CD4-positive, alpha-beta T cell (primary cell): Measurements from ENCODE around the gene ARHGEF3. TPM values are rescaled to one million over a fixed set of nuclear protein-coding genes. Genes with fewer than 3 reads are reported as not detected.

Source experiments
- ATAC-seq: fragments of 200-7000 bp; cut with Tn5 transposase; one replicate; pipeline ENCODE4 v1.10.0; 2022; ENCODE audit warnings: mild to moderate bottlenecking; ENCODE audit not compliant: poor library complexity
- CTCF ChIA-PET: fragments of 350-600 bp; sonication (Branson Sonifier 250); formaldehyde crosslinking; loops from one replicate; lab custom pipeline; 2021; ENCODE audit warnings: antibody characterized with exemption, inconsistent platforms; lab: Charles Lee
- POLR2A ChIA-PET: fragments of 350-600 bp; sonication (Branson Sonifier 250); formaldehyde crosslinking; loops from one replicate; lab custom pipeline; 2021; ENCODE audit warnings: antibody characterized with exemption, inconsistent platforms; lab: Charles Lee
- DNase-seq, 14 experiments: peaks; one replicate each; pipeline ENCODE4 v3.0.0-alpha.2; 2013 to 2020; ENCODE audit warnings: mixed read lengths in 2 of 14
- H3K27ac ChIP-seq, 2 donors: one replicate each; pipeline versions ENCODE4 v1.5.1 to v1.7.0; 2013; ENCODE audit warnings: low read length in 2 of 2, low read depth in 1 of 2, mild to moderate bottlenecking in 1 of 2
- H3K27me3 ChIP-seq, 2 experiments: 1 replicate in 1 of 2; 2 replicates in 1 of 2; pipeline versions ENCODE4 v1.6.1 to v1.7.0; 2013; ENCODE audit warnings: low read length in 2 of 2, control low read depth in 1 of 2, mild to moderate bottlenecking in 1 of 2, moderate library complexity in 1 of 2; ENCODE audit not compliant: insufficient read depth in 2 of 2, control insufficient read depth in 1 of 2
- H3K36me3 ChIP-seq: one replicate; pipeline ENCODE4 v1.6.1; 2013; ENCODE audit warnings: low read length, control low read depth; ENCODE audit not compliant: insufficient read depth
- H3K4me1 ChIP-seq: one replicate; pipeline ENCODE4 v1.6.1; 2013; ENCODE audit warnings: low read length, control low read depth; ENCODE audit not compliant: insufficient read depth
- H3K4me3 ChIP-seq: one replicate; pipeline ENCODE4 v1.5.1; 2013; ENCODE audit warnings: mild to moderate bottlenecking, low read length, moderate library complexity
- H3K9me3 ChIP-seq, 2 experiments: 1 replicate in 1 of 2; 2 replicates in 1 of 2; pipeline versions ENCODE4 v1.6.1 to v1.7.0; 2013; ENCODE audit warnings: low read length in 2 of 2, mild to moderate bottlenecking in 2 of 2, control low read depth in 1 of 2, moderate library complexity in 1 of 2; ENCODE audit not compliant: control insufficient read depth in 1 of 2, insufficient read depth in 1 of 2
- H3K27ac Mint-ChIP-seq: one replicate; pipeline ENCODE4 v1.8.0; 2020; ENCODE audit warnings: mixed read lengths
- H3K27me3 Mint-ChIP-seq: one replicate; pipeline ENCODE4 v1.8.0; 2021; ENCODE audit warnings: mixed read lengths
- H3K36me3 Mint-ChIP-seq: one replicate; pipeline ENCODE4 v1.8.0; 2021; ENCODE audit warnings: low read depth, mixed read lengths
- H3K4me1 Mint-ChIP-seq: one replicate; pipeline ENCODE4 v1.8.0; 2021; ENCODE audit warnings: low read depth, mixed read lengths
- H3K4me3 Mint-ChIP-seq: one replicate; pipeline ENCODE4 v1.8.0; 2020; ENCODE audit warnings: mild to moderate bottlenecking, mixed read lengths
- H3K9me3 Mint-ChIP-seq: one replicate; pipeline ENCODE4 v1.8.0; 2020; ENCODE audit warnings: mixed read lengths
- intact Hi-C, 2 experiments: fragments of 100-400 bp; cut with DNase I in 1 of 2; cut with micrococcal nuclease in 1 of 2; formaldehyde crosslinking; loops; one replicate each; pipeline versions ENCODE4 v1.15.1 to v1.9.0; 2023 to 2025; cut with DNase I, micrococcal nuclease
- total RNA-seq, 174 experiments: library from RNA in 2 of 174; stranded (reverse) in 2 of 174; gene quantifications; one replicate each; pipeline ENCODE4 v1.2.3 and lab custom pipeline; 2021 to 2026
- TF ChIP-seq, protein P1 (sequence below): fragments of 200-600 bp; IDR thresholded peaks from one replicate; pipeline ENCODE4 v1.8.0; 2022; ENCODE audit warnings: antibody characterized with exemption, mild to moderate bottlenecking

ARHGEF3 gene
- total RNA-seq, 2 experiments from 2014 or later, result 46.4 to 46.6 TPM

DNA sequence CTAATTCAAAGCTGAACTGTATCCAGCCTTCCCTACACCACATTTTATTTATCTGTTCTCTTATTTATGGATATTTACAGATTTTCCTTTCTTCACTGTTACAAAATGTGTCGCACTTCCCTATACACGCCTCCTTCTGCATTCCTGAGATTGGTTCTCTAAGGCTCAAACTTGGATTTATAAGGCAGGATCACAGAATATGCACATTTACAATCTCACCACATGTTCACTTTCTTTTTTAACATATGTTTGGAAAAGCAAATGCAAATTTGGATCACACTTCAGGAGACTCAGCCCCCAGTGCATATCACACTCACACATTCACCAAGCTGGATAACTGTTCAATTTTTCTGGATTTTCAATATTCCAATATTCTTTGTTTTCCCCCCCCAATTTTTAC lies 31.8 kb upstream of the ARHGEF3 start:
- ATAC-seq (no peak), DNase-seq (no peak)
- ChIA-PET POLR2A (interaction anchor here (1.0 kb wide), 1 partner anchor 45 kb away, joined by 3 read pairs; no protein-coding TSS in a partner anchor), CTCF (interaction anchor here (0.8 kb wide), 1 partner anchor 162 kb away, joined by 3 read pairs; no protein-coding TSS in a partner anchor)
- H3K4me3 Mint-ChIP-seq, result no peak overlapping the region
- Histone ChIP-seq H3K36me3 (peaks cover 3% of the 10 kb centered on the region), H3K27me3 (no peaks in the 10 kb centered on the region), H3K9me3 (no peaks in the 10 kb centered on the region), H3K4me1 (peaks cover 4% of the 10 kb centered on the region), H3K27ac (no peak overlapping the region), H3K4me3 (no peak overlapping the region)
- TF ChIP-seq, protein P1, sequence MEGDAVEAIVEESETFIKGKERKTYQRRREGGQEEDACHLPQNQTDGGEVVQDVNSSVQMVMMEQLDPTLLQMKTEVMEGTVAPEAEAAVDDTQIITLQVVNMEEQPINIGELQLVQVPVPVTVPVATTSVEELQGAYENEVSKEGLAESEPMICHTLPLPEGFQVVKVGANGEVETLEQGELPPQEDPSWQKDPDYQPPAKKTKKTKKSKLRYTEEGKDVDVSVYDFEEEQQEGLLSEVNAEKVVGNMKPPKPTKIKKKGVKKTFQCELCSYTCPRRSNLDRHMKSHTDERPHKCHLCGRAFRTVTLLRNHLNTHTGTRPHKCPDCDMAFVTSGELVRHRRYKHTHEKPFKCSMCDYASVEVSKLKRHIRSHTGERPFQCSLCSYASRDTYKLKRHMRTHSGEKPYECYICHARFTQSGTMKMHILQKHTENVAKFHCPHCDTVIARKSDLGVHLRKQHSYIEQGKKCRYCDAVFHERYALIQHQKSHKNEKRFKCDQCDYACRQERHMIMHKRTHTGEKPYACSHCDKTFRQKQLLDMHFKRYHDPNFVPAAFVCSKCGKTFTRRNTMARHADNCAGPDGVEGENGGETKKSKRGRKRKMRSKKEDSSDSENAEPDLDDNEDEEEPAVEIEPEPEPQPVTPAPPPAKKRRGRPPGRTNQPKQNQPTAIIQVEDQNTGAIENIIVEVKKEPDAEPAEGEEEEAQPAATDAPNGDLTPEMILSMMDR, result no peak
- no peaks in the 10 kb centered on the region for H3K27me3 Mint-ChIP-seq
- H3K9me3 Mint-ChIP-seq, result no peaks in the 10 kb centered on the region
- intact Hi-C loops, result no loop called here
- peaks cover 41% of the 10 kb centered on the region for H3K4me1 Mint-ChIP-seq
- no peak overlapping the region for H3K27ac Mint-ChIP-seq
- H3K36me3 Mint-ChIP-seq, result peaks cover 25% of the 10 kb centered on the region

GRCh38 chr3:56833022-56833421 lies 31.3 kb upstream of the ARHGEF3 start:
- no peaks in the 10 kb centered on the region for H3K27me3 Mint-ChIP-seq
- Histone ChIP-seq H3K4me3 (no peak overlapping the region), H3K4me1 (peaks cover 4% of the 10 kb centered on the region), H3K27ac (no peak overlapping the region), H3K36me3 (peaks cover 3% of the 10 kb centered on the region), H3K9me3 (no peaks in the 10 kb centered on the region), H3K27me3 (no peaks in the 10 kb centered on the region)
- ChIA-PET CTCF (interaction anchor here (0.8 kb wide), 1 partner anchor 162 kb away, joined by 3 read pairs; no protein-coding TSS in a partner anchor), POLR2A (interaction anchor here (1.0 kb wide), 1 partner anchor 44 kb away, joined by 3 read pairs; no protein-coding TSS in a partner anchor)
- H3K27ac Mint-ChIP-seq, result no peak overlapping the region
- no peak overlapping the region for H3K4me3 Mint-ChIP-seq
- ATAC-seq (no peak), DNase-seq (no peak)
- peaks cover 37% of the 10 kb centered on the region for H3K4me1 Mint-ChIP-seq
- H3K36me3 Mint-ChIP-seq, result peaks cover 25% of the 10 kb centered on the region
- TF ChIP-seq, protein P1, result no peak
- intact Hi-C loops, result no loop called here
- H3K9me3 Mint-ChIP-seq, result no peaks in the 10 kb centered on the region

DNA sequence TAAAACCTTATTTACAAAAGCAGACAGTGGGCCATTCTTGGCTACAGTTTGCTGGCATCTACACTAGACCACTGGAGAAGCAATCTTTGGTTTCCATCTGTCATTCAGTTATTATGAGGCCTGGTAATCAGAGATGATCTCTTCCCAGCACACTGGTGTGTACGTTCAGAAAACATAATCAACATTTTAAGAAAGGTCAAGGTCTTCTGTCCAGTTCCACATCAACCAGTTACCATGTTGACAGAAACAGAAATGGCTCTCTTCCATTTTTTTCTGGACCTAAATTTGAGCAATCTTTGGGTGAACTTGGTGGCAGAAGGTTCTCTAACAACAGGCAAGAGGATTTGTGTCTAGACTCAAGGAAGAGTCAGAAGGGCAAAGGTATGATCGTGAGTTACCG lies 29.8 kb upstream of the ARHGEF3 start:
- no peak overlapping the region for H3K4me3 Mint-ChIP-seq
- H3K4me1 Mint-ChIP-seq, result peaks cover 38% of the 10 kb centered on the region
- H3K27ac Mint-ChIP-seq, result no peak overlapping the region

More for the DNA sequence above, 29.8 kb upstream of the ARHGEF3 start:
- CTCF ChIA-PET, result no interaction called here
- H3K36me3 ChIP-seq, result peaks cover 3% of the 10 kb centered on the region
- no peaks in the 10 kb centered on the region for H3K27me3 ChIP-seq
- H3K27me3 Mint-ChIP-seq, result no peaks in the 10 kb centered on the region
- intact Hi-C loops, result no loop called here
- ATAC-seq (no peak), DNase-seq (no peak)
- H3K27ac ChIP-seq, result no peak overlapping the region
- POLR2A ChIA-PET, result no interaction called here
- H3K9me3 ChIP-seq, result no peaks in the 10 kb centered on the region
- no peaks in the 10 kb centered on the region for H3K9me3 Mint-ChIP-seq
- no peak overlapping the region for H3K4me3 ChIP-seq
- peaks cover 4% of the 10 kb centered on the region for H3K4me1 ChIP-seq
- H3K36me3 Mint-ChIP-seq, result peaks cover 20% of the 10 kb centered on the region
- TF ChIP-seq, protein P1, result no peak
